Measurements from ENCODE around the gene SPATA16.

Gene SPATA16

DNA sequence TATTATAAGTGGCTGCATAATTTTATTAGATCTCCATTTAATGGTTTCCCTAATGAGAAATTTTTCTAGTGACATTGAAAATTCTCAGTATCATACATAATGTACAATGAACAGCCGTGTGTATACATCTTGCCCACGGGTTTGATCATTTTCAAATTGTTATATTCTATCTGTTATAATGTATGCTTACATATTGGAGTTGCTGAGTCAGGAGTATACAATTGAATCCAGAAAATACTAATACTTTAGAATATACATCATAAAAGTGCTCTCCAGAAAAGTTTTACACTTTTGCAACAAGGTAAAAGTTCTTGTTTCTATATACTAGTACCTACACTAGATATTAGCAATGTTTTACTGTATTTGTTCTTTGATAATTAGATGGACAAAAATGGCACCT, 82.8 kb downstream of the SPATA16 start:
- H3K4me3 ChIP-seq (ENCODE audit: low read length, poor library complexity, severe bottlenecking) = no peak overlapping the region
- no peaks in the 10 kb centered on the region for H4K20me1 ChIP-seq (ENCODE audit: insufficient read depth, low read length, poor library complexity, severe bottlenecking)
- H2AFZ ChIP-seq (ENCODE audit: low read length) = no peak overlapping the region
- no peak overlapping the region for H3K9ac ChIP-seq (ENCODE audit: low read depth, low read length, poor library complexity, severe bottlenecking)
- H3K9me2 ChIP-seq (replicated peaks; ENCODE audit: low read depth, low read length) = no peaks in the 10 kb centered on the region
- no peaks in the 10 kb centered on the region for H3K4me1 ChIP-seq (ENCODE audit: insufficient read depth, low read length, poor library complexity, severe bottlenecking)
- no peaks in the 10 kb centered on the region for H3F3A ChIP-seq (ENCODE audit: low read depth)
- H3K4me2 ChIP-seq (ENCODE audit: low read depth, low read length, poor library complexity, severe bottlenecking) = no peak overlapping the region
- no peaks in the 10 kb centered on the region for H3K36me3 ChIP-seq (ENCODE audit: insufficient read depth, low read length)
- TF ChIP-seq, protein P1, sequence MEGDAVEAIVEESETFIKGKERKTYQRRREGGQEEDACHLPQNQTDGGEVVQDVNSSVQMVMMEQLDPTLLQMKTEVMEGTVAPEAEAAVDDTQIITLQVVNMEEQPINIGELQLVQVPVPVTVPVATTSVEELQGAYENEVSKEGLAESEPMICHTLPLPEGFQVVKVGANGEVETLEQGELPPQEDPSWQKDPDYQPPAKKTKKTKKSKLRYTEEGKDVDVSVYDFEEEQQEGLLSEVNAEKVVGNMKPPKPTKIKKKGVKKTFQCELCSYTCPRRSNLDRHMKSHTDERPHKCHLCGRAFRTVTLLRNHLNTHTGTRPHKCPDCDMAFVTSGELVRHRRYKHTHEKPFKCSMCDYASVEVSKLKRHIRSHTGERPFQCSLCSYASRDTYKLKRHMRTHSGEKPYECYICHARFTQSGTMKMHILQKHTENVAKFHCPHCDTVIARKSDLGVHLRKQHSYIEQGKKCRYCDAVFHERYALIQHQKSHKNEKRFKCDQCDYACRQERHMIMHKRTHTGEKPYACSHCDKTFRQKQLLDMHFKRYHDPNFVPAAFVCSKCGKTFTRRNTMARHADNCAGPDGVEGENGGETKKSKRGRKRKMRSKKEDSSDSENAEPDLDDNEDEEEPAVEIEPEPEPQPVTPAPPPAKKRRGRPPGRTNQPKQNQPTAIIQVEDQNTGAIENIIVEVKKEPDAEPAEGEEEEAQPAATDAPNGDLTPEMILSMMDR (conservative IDR thresholded peaks at IDR 0.05; ENCODE audit: low read length) = no peak
- no peak for TF ChIP-seq EZH2phosphoT487 (IDR thresholded peaks at IDR 0.05; ENCODE audit: borderline replicate concordance)
- H3K9me3 ChIP-seq (ENCODE audit: insufficient read depth, low read depth, low read length) = no peaks in the 10 kb centered on the region
- no peaks in the 10 kb centered on the region for H3K27me3 ChIP-seq (ENCODE audit: insufficient read depth, low read length, poor library complexity, severe bottlenecking)
- no peaks in the 10 kb centered on the region for H3K79me2 ChIP-seq (ENCODE audit: insufficient read depth, low read length)

DNA sequence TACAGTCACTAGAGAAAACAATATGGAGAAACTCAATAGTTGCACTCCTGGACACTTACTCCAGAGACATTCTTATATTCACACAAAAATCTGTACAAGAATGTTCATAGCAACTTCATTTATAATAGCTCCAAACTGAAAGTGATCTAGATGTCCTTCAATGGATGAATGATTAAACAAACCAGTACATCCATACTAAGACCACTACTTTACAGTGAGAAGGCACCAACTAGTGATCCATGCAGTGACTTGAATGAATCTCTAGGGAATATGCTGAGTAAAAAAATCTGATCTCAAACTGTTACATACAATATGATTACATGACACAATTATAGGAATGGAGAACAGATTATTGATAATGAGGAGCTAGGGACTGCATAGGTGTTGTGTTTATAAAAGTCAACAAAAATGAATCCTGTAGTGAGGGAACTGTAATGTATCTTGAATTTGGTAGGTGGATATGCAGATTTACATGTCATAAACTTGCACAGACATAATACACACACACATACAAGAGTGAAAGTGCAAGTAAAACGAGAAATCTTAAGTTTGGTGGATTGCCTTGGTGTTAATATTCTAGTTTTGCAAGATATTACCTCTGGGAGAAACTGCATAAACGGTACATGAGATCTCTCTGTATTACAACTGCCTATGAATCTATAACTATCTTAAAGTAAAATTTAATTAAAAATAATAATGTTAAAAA, 85.7 kb downstream of the SPATA16 start:
- Histone ChIP-seq H3K4me3 (ENCODE audit: low read length, poor library complexity, severe bottlenecking) (no peak overlapping the region), H2AFZ (ENCODE audit: low read length) (no peak overlapping the region), H3K9me2 (replicated peaks; ENCODE audit: low read depth, low read length) (no peaks in the 10 kb centered on the region), H3K36me3 (ENCODE audit: insufficient read depth, low read length) (no peaks in the 10 kb centered on the region), H3F3A (ENCODE audit: low read depth) (no peaks in the 10 kb centered on the region), H3K9me3 (ENCODE audit: insufficient read depth, low read depth, low read length) (no peaks in the 10 kb centered on the region), H3K9ac (ENCODE audit: low read depth, low read length, poor library complexity, severe bottlenecking) (no peak overlapping the region), H3K4me2 (ENCODE audit: low read depth, low read length, poor library complexity, severe bottlenecking) (no peak overlapping the region), H3K79me2 (ENCODE audit: insufficient read depth, low read length) (no peaks in the 10 kb centered on the region), H4K20me1 (ENCODE audit: insufficient read depth, low read length, poor library complexity, severe bottlenecking) (no peaks in the 10 kb centered on the region), H3K27me3 (ENCODE audit: insufficient read depth, low read length, poor library complexity, severe bottlenecking) (no peaks in the 10 kb centered on the region), H3K4me1 (ENCODE audit: insufficient read depth, low read length, poor library complexity, severe bottlenecking) (no peaks in the 10 kb centered on the region)
- TF ChIP-seq, protein P1 (conservative IDR thresholded peaks at IDR 0.05; ENCODE audit: low read length) = no peak

DNA sequence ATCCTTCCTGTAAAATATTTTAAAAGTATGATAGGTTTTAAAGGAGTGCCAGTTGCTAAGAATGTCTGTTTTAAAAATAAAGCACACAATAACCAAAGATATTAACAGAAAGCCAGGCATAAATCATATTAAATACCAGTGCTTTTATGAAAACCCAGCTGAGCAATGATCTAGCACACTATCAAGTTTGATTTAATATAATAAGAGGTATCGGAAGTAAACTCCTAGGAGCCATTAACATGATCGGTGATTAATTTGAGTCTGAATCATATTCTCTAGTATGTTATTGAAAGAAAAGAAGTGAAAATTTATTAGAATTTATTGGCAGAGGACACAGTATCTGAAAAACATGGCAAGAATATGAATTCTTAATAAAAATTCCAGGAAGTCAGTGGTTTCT, 91.7 kb downstream of the SPATA16 start:
- Histone ChIP-seq H3K4me2 (ENCODE audit: low read depth, low read length, poor library complexity, severe bottlenecking) (no peak overlapping the region), H2AFZ (ENCODE audit: low read length) (no peak overlapping the region), H3K4me1 (ENCODE audit: insufficient read depth, low read length, poor library complexity, severe bottlenecking) (no peaks in the 10 kb centered on the region), H3K9me2 (replicated peaks; ENCODE audit: low read depth, low read length) (no peaks in the 10 kb centered on the region), H3K27me3 (ENCODE audit: insufficient read depth, low read length, poor library complexity, severe bottlenecking) (no peaks in the 10 kb centered on the region), H3K79me2 (ENCODE audit: insufficient read depth, low read length) (no peaks in the 10 kb centered on the region), H4K20me1 (ENCODE audit: insufficient read depth, low read length, poor library complexity, severe bottlenecking) (no peaks in the 10 kb centered on the region), H3K4me3 (ENCODE audit: low read length, poor library complexity, severe bottlenecking) (no peak overlapping the region), H3F3A (ENCODE audit: low read depth) (no peaks in the 10 kb centered on the region), H3K9ac (ENCODE audit: low read depth, low read length, poor library complexity, severe bottlenecking) (no peak overlapping the region), H3K36me3 (ENCODE audit: insufficient read depth, low read length) (no peaks in the 10 kb centered on the region), H3K9me3 (ENCODE audit: insufficient read depth, low read depth, low read length) (no peaks in the 10 kb centered on the region)
- TF ChIP-seq EZH2phosphoT487 (IDR thresholded peaks at IDR 0.05; ENCODE audit: borderline replicate concordance) = no peak
- TF ChIP-seq, protein P1 (conservative IDR thresholded peaks at IDR 0.05; ENCODE audit: low read length) = no peak

Data from Loucy (cell line).